ENCODE results near the gene CDH15.
"Not testable (repeated sequence)": the region's sequence is repeated elsewhere in the genome, so short reads cannot be mapped to it uniquely, and the experiment has no call there.

- not testable (repeated sequence) for TF ChIP-seq BACH2 (CRISPR knock-in tag; IDR thresholded peaks at IDR 0.05; ENCODE audit: borderline replicate concordance); ZFP30 (CRISPR knock-in tag; IDR thresholded peaks at IDR 0.05); ISL1 (CRISPR knock-in tag; IDR thresholded peaks at IDR 0.05); ZNF565 (CRISPR knock-in tag; conservative IDR thresholded peaks at IDR 0.05; ENCODE audit: low read depth); TSHZ2 (CRISPR knock-in tag; IDR thresholded peaks at IDR 0.05); SNAI2 (CRISPR knock-in tag; IDR thresholded peaks at IDR 0.05); RARB (CRISPR knock-in tag; IDR thresholded peaks at IDR 0.05); GLIS3 (CRISPR knock-in tag; IDR thresholded peaks at IDR 0.05); ARNTL (CRISPR knock-in tag; IDR thresholded peaks at IDR 0.05; ENCODE audit: borderline replicate concordance, low read depth); ZFP3 (CRISPR knock-in tag; IDR thresholded peaks at IDR 0.05)
- TF ChIP-seq, protein P1, sequence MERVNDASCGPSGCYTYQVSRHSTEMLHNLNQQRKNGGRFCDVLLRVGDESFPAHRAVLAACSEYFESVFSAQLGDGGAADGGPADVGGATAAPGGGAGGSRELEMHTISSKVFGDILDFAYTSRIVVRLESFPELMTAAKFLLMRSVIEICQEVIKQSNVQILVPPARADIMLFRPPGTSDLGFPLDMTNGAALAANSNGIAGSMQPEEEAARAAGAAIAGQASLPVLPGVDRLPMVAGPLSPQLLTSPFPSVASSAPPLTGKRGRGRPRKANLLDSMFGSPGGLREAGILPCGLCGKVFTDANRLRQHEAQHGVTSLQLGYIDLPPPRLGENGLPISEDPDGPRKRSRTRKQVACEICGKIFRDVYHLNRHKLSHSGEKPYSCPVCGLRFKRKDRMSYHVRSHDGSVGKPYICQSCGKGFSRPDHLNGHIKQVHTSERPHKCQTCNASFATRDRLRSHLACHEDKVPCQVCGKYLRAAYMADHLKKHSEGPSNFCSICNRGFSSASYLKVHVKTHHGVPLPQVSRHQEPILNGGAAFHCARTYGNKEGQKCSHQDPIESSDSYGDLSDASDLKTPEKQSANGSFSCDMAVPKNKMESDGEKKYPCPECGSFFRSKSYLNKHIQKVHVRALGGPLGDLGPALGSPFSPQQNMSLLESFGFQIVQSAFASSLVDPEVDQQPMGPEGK (CRISPR knock-in tag; IDR thresholded peaks at IDR 0.05; ENCODE audit: borderline replicate concordance) = not testable (repeated sequence)
- TF ChIP-seq, protein P2, sequence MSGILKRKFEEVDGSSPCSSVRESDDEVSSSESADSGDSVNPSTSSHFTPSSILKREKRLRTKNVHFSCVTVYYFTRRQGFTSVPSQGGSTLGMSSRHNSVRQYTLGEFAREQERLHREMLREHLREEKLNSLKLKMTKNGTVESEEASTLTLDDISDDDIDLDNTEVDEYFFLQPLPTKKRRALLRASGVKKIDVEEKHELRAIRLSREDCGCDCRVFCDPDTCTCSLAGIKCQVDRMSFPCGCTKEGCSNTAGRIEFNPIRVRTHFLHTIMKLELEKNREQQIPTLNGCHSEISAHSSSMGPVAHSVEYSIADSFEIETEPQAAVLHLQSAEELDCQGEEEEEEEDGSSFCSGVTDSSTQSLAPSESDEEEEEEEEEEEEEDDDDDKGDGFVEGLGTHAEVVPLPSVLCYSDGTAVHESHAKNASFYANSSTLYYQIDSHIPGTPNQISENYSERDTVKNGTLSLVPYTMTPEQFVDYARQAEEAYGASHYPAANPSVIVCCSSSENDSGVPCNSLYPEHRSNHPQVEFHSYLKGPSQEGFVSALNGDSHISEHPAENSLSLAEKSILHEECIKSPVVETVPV (CRISPR knock-in tag; IDR thresholded peaks at IDR 0.05) = not testable (repeated sequence)
- TF ChIP-seq, protein P3, sequence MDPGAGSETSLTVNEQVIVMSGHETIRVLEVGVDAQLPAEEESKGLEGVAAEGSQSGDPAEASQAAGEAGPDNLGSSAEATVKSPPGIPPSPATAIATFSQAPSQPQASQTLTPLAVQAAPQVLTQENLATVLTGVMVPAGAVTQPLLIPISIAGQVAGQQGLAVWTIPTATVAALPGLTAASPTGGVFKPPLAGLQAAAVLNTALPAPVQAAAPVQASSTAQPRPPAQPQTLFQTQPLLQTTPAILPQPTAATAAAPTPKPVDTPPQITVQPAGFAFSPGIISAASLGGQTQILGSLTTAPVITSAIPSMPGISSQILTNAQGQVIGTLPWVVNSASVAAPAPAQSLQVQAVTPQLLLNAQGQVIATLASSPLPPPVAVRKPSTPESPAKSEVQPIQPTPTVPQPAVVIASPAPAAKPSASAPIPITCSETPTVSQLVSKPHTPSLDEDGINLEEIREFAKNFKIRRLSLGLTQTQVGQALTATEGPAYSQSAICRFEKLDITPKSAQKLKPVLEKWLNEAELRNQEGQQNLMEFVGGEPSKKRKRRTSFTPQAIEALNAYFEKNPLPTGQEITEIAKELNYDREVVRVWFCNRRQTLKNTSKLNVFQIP (CRISPR knock-in tag; IDR thresholded peaks at IDR 0.05; ENCODE audit: borderline replicate concordance, low read depth) = not testable (repeated sequence)
- TF ChIP-seq, protein P4, sequence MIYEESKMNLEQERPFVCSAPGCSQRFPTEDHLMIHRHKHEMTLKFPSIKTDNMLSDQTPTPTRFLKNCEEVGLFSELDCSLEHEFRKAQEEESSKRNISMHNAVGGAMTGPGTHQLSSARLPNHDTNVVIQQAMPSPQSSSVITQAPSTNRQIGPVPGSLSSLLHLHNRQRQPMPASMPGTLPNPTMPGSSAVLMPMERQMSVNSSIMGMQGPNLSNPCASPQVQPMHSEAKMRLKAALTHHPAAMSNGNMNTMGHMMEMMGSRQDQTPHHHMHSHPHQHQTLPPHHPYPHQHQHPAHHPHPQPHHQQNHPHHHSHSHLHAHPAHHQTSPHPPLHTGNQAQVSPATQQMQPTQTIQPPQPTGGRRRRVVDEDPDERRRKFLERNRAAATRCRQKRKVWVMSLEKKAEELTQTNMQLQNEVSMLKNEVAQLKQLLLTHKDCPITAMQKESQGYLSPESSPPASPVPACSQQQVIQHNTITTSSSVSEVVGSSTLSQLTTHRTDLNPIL (CRISPR knock-in tag; IDR thresholded peaks at IDR 0.05; ENCODE audit: low read depth) = not testable (repeated sequence)
Measured at GRCh38 chr16:89165681-89165979, 5.9 kb upstream of the CDH15 start.

All from SK-N-SH treated with all-trans-retinoic acid at 6 μM for 48 hours (cell line).